ENCODE results near the gene TSPAN17. TPM values are rescaled to one million over a fixed set of nuclear protein-coding genes. Genes with fewer than 3 reads are reported as not detected.

Gene TSPAN17
- total and polyA plus RNA-seq, 9 of the 15 experiments (the other 6 are each of a cell fraction or from before 2014, with no cell fraction given), result 0.73 to 58.3 (median 34.5) TPM

GRCh38 chr5:176665517-176665916, 18.2 kb downstream of the TSPAN17 start:
- WGBS (ENCODE audit: insufficient coverage, low coverage, missing lambda C conversion rate), result 4% methylated on average over 6 of the region's 6 CpGs
- H2AFZ ChIP-seq (ENCODE audit: low read depth, low read length), result no peak overlapping the region
- no peak overlapping the region for H3K27ac ChIP-seq (ENCODE audit: extremely low read depth, low read depth, low read length)
- in situ Hi-C loops (cut with MboI), result loop anchor here (10.0 kb wide), 1 partner anchor 289 kb away; no protein-coding TSS in a partner anchor
- H3K27me3 ChIP-seq (ENCODE audit: control insufficient read depth in 2 of 2, insufficient read depth in 2 of 2, low read length in 2 of 2), result peaks cover 37 to 80% of the 10 kb centered on the region in 2 experiments
- DNase-seq (ENCODE audit: extremely low read depth in 1 of 4, low spot score in 3 of 4), result no peak
- no TSS peak for BruUV-seq (replicated peaks)
- no peak overlapping the region for H3K9ac ChIP-seq (ENCODE audit: insufficient read depth in 1 of 2, low read depth in 2 of 2, low read length in 2 of 2)
- CTCF ChIA-PET (ENCODE audit: low intra/inter-chr PET ratio), result no interaction called here
- H3K4me1 ChIP-seq (replicated peaks in 1 of 2; ENCODE audit: control insufficient read depth in 2 of 2, insufficient read depth in 2 of 2, low read length in 2 of 2), result peaks cover 0 to 12% of the 10 kb centered on the region in 2 experiments; a peak in 2 of 5 replicates
- H3K9me1 ChIP-seq (ENCODE audit: control insufficient read depth, insufficient read depth, low read length), result no peaks in the 10 kb centered on the region
- no peaks in the 10 kb centered on the region; the same call in 1 of the 2 replicates for H3K9me3 ChIP-seq (replicated peaks; ENCODE audit: control insufficient read depth, insufficient read depth, low read depth, low read length)
- no peak overlapping the region for H3K4me2 ChIP-seq (ENCODE audit: insufficient read depth, low read length)
- no peak overlapping the region for H3K4me3 ChIP-seq
- intact Hi-C loops (cut with micrococcal nuclease), result loop anchor here (10.0 kb wide), 1 partner anchor 139 kb away; no protein-coding TSS in a partner anchor
- TF ChIP-seq KLF13 (tag; IDR thresholded peaks at IDR 0.05; ENCODE audit: borderline replicate concordance, low read depth), result no peak
- TF ChIP-seq RBM25 (IDR thresholded peaks at IDR 0.05; ENCODE audit: low read depth, low read length, severe bottlenecking), result peak; percentile 42
- TF ChIP-seq BCOR (IDR thresholded peaks at IDR 0.05), result 0 out of 2 replicates have a peak, but pooled peaks have one; percentile 15
- no peak for ATAC-seq
- no peaks in the 10 kb centered on the region for H3K36me3 ChIP-seq (ENCODE audit: control insufficient read depth, insufficient read depth, low read length)
- peaks cover 7% of the 10 kb centered on the region for H4K20me1 ChIP-seq (replicated peaks; ENCODE audit: control insufficient read depth, insufficient read depth, low read length)
- FAIRE-seq, result no peak
- H3K79me2 ChIP-seq (ENCODE audit: control insufficient read depth, insufficient read depth, low read length), result no peaks in the 10 kb centered on the region
- POLR2A ChIA-PET, result interaction anchor here (0.7 kb wide), 1 partner anchor 147 kb away, joined by 4 read pairs; no protein-coding TSS in a partner anchor

- Histone ChIP-seq H4K20me1 (replicated peaks; ENCODE audit: control insufficient read depth, insufficient read depth, low read length) (no peaks in the 10 kb centered on the region; the same call in 1 of the 2 replicates), H2AFZ (ENCODE audit: low read depth, low read length) (no peak overlapping the region), H3K9ac (ENCODE audit: insufficient read depth in 1 of 2, low read depth in 2 of 2, low read length in 2 of 2) (no peak overlapping the region), H3K4me3 (no peak overlapping the region), H3K36me3 (ENCODE audit: control insufficient read depth, insufficient read depth, low read length) (no peaks in the 10 kb centered on the region), H3K9me1 (ENCODE audit: control insufficient read depth, insufficient read depth, low read length) (no peaks in the 10 kb centered on the region), H3K27ac (ENCODE audit: extremely low read depth, low read depth, low read length) (no peak overlapping the region), H3K79me2 (ENCODE audit: control insufficient read depth, insufficient read depth, low read length) (no peaks in the 10 kb centered on the region), H3K4me2 (ENCODE audit: insufficient read depth, low read length) (no peak overlapping the region), H3K9me3 (replicated peaks; ENCODE audit: control insufficient read depth, insufficient read depth, low read depth, low read length) (no peaks in the 10 kb centered on the region; the same call in 1 of the 2 replicates), H3K27me3 (ENCODE audit: control insufficient read depth in 2 of 2, insufficient read depth in 2 of 2, low read length in 2 of 2) (peaks cover 40 to 70% of the 10 kb centered on the region in 2 experiments), H3K4me1 (replicated peaks in 1 of 2; ENCODE audit: control insufficient read depth in 2 of 2, insufficient read depth in 2 of 2, low read length in 2 of 2) (peaks cover 0 to 4% of the 10 kb centered on the region in 2 experiments; a peak in 1 of 5 replicates)
- peak; percentile 49; the same call in 1 of the 2 replicates for TF ChIP-seq SPI1 (IDR thresholded peaks at IDR 0.05; ENCODE audit: borderline replicate concordance, low read depth, low read length)
- no peak for TF ChIP-seq HCFC1 (IDR thresholded peaks at IDR 0.05; ENCODE audit: low read depth, low read length)
- in situ Hi-C loops (cut with MboI) (loop anchor here (10.0 kb wide), 1 partner anchor 287 kb away; no protein-coding TSS in a partner anchor), intact Hi-C loops (cut with micrococcal nuclease) (loop anchor here (10.0 kb wide), 1 partner anchor 137 kb away; no protein-coding TSS in a partner anchor)
- WGBS (ENCODE audit: insufficient coverage, low coverage, missing lambda C conversion rate), result 3% methylated on average over 7 of the region's 7 CpGs
- no peak for ATAC-seq
- BruUV-seq (replicated peaks), result no TSS peak
- no peak for DNase-seq (ENCODE audit: extremely low read depth in 1 of 4, low spot score in 3 of 4)
- CTCF ChIA-PET (ENCODE audit: low intra/inter-chr PET ratio), result no interaction called here
- FAIRE-seq, result no peak
- POLR2A ChIA-PET, result interaction anchor here (0.6 to 1.1 kb wide), 2 partner anchors 10 to 447 kb away, joined by 3 read pairs; no protein-coding TSS in a partner anchor
These were observed 20.4 kb downstream of the TSPAN17 start for GRCh38 chr5:176667637-176668036.
